ENCODE measurements around the gene TENT4A.

The TENT4A gene

GRCh38 chr5:6717247-6717646 lies 4.0 kb downstream of the TENT4A start:
- DNase-seq, result no peak

GRCh38 chr5:6717687-6718086 lies 4.5 kb downstream of the TENT4A start:
- DNase-seq, result no peak

- DNase-seq, result no peak
Measured at GRCh38 chr5:6718161-6718681, 5.0 kb downstream of the TENT4A start.

DNA sequence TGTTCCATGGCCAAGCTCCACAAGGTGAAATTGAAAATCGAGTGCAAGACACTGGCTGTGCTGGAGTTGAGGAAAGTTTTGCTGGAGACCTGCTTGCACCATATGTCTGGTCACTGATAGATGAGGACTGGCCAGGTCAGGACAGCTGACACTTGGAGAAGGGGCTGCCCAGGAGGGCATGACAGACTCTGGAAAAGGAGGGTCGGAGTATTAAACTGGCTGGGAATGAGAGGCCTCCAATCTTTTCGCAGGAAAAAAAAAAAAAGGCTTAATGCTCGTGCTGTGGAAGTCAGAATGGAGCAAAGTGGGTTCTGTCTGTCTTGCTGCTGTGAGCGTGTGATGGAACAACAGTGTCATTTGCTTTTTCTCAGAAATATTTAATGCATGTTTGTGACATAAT lies 5.5 kb downstream of the TENT4A start:
- DNase-seq, result no peak

- no peak for DNase-seq
Measured at GRCh38 chr5:6719417-6719816, 6.2 kb downstream of the TENT4A start.

DNA sequence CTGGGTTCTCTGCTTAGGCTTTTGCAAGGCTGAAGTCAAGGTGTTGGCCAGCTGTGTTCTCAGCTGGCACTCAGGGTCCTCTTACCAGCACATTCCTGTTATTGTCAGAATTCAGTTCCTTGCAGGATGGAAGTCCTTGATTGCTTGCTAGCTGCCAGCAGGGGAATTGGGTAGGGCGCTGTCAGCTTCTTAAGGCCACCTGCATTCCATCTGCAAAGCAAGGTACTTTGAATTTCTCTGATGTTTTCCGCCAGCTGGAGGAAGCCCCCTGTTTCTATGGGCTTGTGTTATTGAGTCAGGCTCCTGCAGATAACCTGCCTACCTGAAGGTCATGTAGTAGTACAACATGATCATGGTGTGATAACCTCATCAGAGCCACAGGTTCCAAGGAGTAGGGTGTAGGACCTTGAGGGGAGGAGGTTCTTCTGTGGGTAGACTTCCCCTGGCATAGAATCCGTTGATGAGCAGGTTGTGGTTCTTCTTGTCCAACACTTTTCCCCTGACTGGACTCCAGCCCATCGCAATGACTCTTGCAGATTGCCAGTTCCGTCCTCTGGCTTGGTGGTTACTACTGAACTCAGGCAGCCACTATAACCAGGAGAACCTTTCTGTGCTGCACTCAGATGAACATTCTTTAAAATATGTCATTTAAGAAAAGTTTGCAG lies 6.8 kb downstream of the TENT4A start:
- no peak for DNase-seq

GRCh38 chr5:6720561-6720921 lies 7.3 kb downstream of the TENT4A start:
- no peak for DNase-seq

- DNase-seq, result no peak
Measured at GRCh38 chr5:6721442-6721841, 8.2 kb downstream of the TENT4A start.

GRCh38 chr5:6722015-6722414 lies 8.8 kb downstream of the TENT4A start:
- DNase-seq, result no peak

DNA sequence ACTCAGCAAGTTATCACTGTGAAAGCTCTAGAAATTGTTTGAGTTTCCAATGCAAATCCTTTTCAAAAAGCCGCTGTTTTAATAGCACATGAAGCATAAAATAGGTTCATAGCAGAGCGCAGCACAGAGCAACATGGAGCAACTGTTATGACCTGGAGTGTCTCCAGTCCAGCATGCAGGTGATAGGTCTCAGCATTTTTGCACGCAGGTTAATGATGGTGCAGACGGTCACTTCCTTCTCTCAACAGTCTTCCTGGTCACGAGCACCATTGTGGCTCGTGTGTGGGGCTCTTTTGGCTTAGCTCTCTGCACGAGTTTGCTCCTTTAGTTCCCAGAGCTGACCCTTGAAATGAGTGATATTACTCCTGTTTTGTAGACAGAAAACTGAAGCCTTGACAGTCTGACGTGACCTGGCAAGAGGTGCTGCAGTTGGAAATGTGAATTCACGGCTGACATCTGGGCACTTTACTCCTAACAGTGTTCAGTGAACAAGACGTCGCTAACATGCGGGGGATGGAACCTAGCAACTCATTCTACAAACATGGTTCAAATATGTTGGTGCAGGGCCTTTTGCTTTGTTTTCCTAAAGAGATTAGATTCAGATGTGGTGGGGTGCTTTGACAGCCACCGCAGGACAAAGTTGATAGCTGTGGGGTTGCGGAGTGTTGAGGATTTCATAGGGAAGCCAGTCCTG lies 10.0 kb downstream of the TENT4A start:
- peak in 1 of 56 donors; percentile 6 for DNase-seq

- no peak for DNase-seq
Measured at GRCh38 chr5:6723816-6724300, 10.6 kb downstream of the TENT4A start.

GRCh38 chr5:6724321-6724929 lies 11.2 kb downstream of the TENT4A start:
- no peak for DNase-seq

DNA sequence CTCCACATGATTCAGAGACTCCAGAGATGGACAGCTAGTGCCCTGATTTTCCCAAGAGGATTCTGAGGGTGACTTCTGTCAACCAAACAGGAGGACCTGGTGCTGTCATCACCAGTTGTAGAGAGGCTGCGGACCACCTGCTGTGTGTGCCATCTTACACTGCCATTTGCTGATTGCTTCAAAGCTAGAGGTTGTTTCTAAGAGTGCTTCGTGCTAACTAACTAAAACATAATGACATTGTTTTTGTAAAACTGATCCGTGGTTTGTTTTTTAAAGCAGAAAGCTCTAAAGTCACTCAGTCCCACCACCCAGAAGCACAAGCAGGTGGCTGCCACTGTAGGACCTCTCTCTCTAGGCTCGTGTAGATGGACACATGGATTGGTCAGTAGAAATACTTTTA lies 12.2 kb downstream of the TENT4A start:
- DNase-seq, result no peak

GRCh38 chr5:6726006-6726405 lies 12.8 kb downstream of the TENT4A start:
- no peak for DNase-seq

GRCh38 chr5:6727231-6727630 lies 14.0 kb downstream of the TENT4A start:
- DNase-seq, result no peak

- DNase-seq, result no peak
Measured at GRCh38 chr5:6728011-6728794, 15.0 kb downstream of the TENT4A start.

- no peak for DNase-seq
Measured at GRCh38 chr5:6728795-6729183, 15.6 kb downstream of the TENT4A start.

DNA sequence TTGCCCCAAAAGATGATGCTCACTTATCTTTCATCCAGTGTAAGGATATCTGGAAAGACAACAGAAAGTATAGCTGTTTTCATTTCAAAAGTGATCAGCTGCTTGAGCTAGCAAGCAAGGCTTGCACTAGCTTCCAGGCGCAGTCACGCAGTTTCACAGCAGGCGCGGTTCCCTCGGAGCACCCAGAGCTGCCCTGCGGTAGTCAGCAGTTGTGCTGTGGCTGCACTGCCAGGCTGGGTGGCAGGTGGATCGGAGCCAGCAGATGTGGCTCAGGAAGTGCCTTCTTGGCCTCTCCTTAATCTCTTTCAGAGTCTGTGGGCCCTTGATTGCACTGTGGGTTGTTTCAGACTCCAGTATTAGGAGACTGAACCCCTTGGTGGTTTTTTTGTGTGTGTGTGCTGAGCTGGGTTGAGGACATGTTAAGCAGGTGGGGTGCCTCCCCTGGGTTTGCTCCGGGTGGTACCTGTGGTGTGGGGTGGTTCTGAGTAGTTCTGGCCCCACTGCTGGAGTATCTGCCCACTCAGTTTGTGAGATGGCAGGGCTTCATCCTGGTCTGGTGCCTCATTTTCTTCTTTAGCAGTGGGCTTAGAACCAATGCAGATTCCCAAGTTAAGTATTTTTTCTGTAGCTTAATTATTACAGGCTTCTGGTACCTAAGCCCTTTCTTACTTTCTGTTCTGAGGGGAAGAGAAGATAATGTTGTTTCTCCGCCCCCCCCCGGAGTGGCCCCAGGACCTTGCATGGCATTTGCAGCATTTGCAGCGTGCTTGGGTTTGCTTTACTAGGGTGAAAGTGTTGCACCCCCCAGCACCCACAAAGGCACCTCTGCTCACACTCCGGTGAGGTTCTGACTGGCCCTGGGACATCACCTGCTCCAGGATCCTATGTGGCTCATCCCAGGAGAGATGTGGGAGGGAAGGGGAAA lies 16.4 kb downstream of the TENT4A start:
- DNase-seq, result peak in 1 of 56 donors; percentile 12

DNA sequence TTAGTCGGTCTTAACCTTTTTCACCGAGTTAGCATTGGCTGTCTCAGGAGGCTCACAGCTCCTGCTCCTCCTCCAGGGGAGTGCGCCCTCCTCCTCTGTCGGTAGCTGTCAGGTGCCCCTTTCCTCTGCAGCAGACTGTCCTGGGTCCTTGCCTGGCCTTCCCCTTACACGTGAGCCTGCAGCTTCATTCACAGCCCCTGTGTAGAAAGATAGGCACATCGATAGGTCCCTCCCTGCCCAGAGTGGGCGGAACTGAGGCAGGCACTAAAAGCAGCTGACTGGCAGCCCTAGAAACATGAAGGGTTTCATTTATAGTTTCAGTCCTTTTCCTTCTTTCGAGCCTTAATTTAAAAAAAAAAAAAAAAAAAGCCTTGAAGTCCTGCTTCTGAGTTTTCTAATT lies 17.2 kb downstream of the TENT4A start:
- peak in 1 of 56 donors; percentile 43 for DNase-seq

DNA sequence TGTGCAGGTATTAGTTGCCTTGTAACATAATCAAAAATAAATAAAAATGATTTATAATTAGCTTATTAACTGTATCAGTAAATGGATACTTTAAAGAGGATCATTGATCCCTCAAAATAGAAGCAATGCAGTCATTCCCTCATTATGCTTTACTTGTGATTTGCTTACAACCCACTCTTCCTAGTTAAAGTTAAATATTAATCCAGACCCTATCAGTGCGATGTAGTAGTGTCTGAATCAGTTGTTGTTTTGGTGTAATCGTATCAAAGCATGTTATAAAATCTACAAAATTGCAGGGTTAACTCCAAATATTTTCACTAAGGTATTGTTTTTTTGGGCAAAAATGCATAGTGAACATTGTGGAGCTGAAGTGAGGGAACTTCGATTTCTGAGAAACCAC lies 17.6 kb downstream of the TENT4A start:
- DNase-seq, result no peak

Data from nucleus accumbens (tissue), 56 donors.